Body of pancreas (tissue), 4 donors: ENCODE data around the gene PIP5K1B.

Experiments used
- POLR2A ChIP-seq, 3 donors: fragments of 450-650 bp; IDR thresholded peaks; one replicate each; pipeline ENCODE4 v1.6.1; 2016; ENCODE audit warnings: antibody characterized with exemption in 3 of 3, mild to moderate bottlenecking in 2 of 3
- TF ChIP-seq, protein P1 (sequence below), 7 experiments: fragments of 450-650 bp in 4 of 7; fragments of 200-600 bp in 3 of 7; sonication (generic) in 3 of 7; IDR thresholded peaks; one replicate each; pipeline ENCODE4 v1.5.1; 2016 to 2019; ENCODE audit warnings: antibody characterized with exemption in 7 of 7

DNA sequence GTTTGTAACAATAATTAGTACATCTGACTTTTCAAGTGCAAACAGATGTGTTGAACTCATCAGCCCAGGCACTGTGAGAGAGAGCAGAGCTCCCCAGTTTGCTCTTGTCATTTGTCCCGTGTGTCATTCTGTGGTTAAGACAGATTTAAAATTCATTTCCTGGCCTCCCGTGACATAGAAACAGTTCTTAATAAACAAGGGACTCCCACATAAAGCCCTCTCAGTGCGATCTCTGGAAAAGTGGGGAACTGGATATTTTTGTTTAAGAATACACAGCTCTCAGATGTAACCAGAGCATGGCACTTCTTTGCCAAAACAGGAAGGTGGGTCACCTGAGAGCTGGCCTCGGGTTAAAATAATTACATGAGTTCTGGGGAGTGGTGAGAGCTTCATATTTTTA lies 250.3 kb downstream of the PIP5K1B start:
- TF ChIP-seq POLR2A (IDR thresholded peaks at IDR 0.05) = no peak
- TF ChIP-seq, protein P1, sequence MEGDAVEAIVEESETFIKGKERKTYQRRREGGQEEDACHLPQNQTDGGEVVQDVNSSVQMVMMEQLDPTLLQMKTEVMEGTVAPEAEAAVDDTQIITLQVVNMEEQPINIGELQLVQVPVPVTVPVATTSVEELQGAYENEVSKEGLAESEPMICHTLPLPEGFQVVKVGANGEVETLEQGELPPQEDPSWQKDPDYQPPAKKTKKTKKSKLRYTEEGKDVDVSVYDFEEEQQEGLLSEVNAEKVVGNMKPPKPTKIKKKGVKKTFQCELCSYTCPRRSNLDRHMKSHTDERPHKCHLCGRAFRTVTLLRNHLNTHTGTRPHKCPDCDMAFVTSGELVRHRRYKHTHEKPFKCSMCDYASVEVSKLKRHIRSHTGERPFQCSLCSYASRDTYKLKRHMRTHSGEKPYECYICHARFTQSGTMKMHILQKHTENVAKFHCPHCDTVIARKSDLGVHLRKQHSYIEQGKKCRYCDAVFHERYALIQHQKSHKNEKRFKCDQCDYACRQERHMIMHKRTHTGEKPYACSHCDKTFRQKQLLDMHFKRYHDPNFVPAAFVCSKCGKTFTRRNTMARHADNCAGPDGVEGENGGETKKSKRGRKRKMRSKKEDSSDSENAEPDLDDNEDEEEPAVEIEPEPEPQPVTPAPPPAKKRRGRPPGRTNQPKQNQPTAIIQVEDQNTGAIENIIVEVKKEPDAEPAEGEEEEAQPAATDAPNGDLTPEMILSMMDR (IDR thresholded peaks at IDR 0.05) = no peak
